GM19397 (cell line): ENCODE measurements around the gene ARHGAP26.

Source experiments
- ATAC-seq: cut with Tn5 transposase; IDR thresholded peaks from one replicate; pipeline ENCODE4 v1.9.1; 2021; ENCODE audit warnings: mild to moderate bottlenecking, moderate library complexity; ENCODE audit not compliant: unreplicated experiment

Gene ARHGAP26

GRCh38 chr5:143166661-143167420, 396.7 kb downstream of the ARHGAP26 start:
- ATAC-seq: peak; percentile 44

DNA sequence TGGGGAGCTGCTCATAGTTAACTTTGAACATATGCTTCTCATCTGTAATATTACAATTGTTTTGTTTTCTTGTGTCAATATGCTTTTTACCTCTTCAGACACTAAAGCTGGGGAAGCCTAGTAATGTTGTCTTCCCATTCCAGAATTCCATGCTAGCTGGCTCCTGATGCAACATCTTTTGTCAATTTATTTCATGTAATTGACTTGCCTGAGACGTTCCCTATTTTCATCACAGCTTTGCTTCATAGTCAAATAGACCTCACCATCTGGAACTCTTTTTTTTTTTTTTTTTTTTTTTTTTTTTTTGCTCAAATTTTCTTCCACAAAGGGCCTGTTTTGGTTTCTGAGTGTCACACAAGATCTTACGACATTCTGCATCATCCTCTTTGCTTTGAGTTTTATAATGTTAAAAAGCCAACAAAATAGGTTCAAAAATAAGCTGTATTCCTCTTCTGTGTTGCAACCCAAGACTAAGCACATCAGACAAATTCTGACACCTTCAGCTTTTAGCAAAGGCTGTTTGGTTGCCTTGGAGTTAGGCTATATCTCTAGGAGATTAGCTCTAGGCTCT, 398.1 kb downstream of the ARHGAP26 start:
- ATAC-seq: no peak

- no peak for ATAC-seq
These were observed 399.0 kb downstream of the ARHGAP26 start for GRCh38 chr5:143168921-143169810.

DNA sequence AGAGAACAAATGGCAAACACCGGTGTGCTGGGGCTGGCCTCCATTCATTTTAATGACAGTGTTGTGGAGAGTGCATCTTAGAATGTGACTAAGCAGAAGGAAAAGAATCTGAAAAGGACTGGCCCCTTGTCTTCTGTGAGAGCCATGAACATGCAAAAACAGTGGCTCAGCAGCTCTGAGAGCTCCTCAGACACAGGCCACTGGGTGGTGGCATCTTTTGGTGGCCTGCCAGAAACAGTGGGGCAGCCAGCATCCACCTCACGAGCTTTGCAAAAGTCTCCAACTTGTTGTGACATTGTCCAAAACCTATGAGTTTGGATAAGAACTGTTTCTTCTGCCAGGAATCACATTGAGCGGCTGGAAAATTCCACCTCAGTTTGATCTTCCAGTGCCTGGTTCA, 399.9 kb downstream of the ARHGAP26 start:
- no peak for ATAC-seq

GRCh38 chr5:143170977-143171376, 400.8 kb downstream of the ARHGAP26 start:
- ATAC-seq: no peak

DNA sequence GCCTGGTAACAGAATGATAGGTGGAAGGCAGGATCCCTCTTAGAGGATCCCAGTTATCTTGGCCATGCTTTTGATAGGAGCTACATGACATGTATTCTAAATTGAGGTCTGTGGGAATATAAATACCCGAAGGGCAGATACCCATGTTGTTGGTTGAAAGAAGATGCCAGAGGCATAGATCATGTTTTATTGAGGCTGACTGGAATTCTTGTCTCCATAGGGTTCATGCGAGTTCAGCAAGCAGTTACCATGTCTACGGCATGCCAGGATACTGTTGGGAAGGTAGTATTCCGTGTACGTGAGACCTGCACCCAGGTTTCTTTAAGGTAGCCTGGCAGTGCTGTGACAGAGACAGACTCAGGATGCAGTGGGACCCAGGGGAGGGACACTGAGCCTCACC, 402.6 kb downstream of the ARHGAP26 start:
- ATAC-seq: no peak

DNA sequence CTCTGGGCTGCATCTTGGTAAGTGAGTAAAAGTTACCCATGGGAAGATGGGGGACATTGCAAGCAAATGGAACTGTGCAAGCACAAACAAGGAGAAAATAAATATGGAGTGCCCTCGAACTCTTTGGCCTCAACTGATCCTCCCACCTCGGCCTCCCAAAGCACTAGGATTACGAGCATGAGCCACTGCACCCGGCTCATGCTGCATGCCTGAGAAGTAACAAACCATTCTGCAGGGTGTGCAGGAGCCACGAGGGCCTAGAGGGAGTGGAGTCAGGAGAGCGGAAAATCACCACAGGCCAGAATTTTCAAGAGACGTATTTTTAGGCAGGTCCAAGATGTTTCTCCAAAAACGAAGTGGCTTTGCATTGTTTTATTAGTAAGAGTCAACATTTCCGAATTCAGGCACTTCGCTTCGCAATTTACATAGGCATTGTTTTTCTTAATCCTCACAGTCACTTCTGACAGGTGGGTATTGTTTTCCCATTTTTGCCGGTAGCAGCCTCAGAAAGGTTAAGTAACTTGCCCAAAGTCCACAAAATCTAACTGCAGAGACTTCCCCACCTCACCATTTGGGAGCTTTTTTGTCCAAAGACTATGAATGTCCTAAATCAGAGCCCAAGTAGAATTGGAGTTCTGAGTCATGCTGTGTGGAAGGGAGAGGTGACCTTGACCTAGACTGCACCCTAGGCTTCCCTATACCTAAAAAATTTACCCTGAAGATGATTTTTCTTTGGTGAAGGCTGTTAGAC, 403.1 kb downstream of the ARHGAP26 start:
- ATAC-seq: no peak

GRCh38 chr5:143174714-143175398, 404.7 kb downstream of the ARHGAP26 start:
- ATAC-seq: peak; percentile 93

DNA sequence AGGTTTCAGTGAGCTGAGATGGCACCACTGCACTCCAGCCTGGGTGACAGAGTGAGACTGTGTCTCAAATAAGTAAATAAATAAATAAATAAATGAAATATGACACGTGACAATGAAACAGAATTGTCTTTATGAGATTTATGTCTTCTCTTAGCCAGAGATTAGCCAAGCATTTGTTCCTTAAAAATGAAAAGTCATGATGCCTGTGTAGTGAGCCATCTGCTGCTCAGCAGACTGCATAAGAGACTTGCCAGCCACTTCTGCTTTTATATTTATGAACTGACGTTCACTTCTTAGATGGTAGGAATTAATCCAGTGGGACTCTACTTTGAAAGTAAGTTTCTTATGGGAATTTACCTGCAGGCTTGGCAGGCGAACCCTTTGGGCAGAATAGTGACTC, 405.9 kb downstream of the ARHGAP26 start:
- no peak for ATAC-seq

- no peak for ATAC-seq
These were observed 407.2 kb downstream of the ARHGAP26 start for GRCh38 chr5:143177263-143177983.

- ATAC-seq: no peak
These were observed 409.1 kb downstream of the ARHGAP26 start for GRCh38 chr5:143179126-143179740.

- ATAC-seq: no peak
These were observed 410.6 kb downstream of the ARHGAP26 start for GRCh38 chr5:143180751-143181150.

- ATAC-seq: no peak
These were observed 411.0 kb downstream of the ARHGAP26 start for GRCh38 chr5:143181173-143181572.

DNA sequence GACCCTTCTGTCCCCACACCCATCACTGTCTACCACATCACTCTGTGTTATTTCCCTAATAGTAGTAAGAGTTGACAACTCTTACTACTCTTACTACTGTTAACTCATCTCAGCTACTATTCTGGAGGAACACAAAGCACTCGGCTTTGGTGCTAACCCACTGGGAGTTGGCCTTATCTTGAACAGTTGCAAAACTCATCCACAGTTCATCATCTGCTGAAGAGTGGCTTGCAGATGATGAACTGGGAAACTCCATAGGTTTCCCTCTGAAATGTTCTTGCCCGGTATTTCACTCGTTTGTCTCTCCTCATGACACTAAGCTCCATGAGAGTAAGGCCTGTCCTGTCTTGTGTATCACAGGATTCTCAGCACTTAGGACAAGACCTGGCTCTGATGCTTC, 411.9 kb downstream of the ARHGAP26 start:
- no peak for ATAC-seq

GRCh38 chr5:143182901-143183820, 413.0 kb downstream of the ARHGAP26 start:
- peak; percentile 65 for ATAC-seq

DNA sequence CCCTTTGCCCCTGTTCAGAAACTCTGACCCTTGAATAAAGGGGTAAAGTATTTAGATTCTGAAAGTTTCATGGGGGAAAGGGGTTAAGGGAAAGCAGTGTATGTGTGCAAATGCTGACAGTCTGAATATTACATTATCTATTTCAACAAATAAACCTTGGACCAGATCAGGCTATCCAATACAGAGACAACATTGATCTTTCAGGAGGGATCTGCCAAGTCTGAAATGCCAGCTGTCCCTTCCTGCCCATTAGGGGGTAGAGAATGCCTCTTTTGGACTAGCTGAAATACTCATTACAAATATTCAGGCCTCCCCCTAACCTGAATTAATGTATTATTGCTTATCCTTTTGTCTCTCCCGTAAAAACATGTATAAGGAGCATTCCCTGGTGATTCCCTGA, 413.8 kb downstream of the ARHGAP26 start:
- ATAC-seq: no peak

- no peak for ATAC-seq
These were observed 416.4 kb downstream of the ARHGAP26 start for GRCh38 chr5:143186623-143187022.

DNA sequence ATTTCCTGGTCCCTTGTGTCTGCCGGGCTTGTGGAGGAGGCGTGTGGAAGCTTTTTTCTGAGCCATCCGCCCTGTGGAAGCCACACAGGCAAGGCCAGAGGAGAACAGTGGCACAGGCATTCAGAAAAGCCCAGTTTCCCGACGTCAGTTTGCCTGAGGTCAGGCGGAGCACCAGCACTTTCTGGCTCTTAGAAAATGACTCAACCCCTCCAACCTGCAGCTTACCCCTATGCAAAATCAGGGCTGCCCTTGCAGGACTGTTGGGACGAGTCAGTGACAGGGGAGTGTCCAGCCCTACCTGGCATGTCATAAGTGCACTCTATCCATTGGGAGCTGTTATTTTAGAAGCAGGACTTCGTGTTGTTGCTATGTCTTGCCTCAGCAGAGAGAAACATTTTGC, 417.3 kb downstream of the ARHGAP26 start:
- ATAC-seq: no peak
